Calu3 (cell line): Measurements from ENCODE around the gene SLX4. TPM values are rescaled to one million over a fixed set of nuclear protein-coding genes. Genes with fewer than 3 reads are reported as not detected.

Experiments used
- BruUV-seq: library from RNA; stranded (reverse); fragments of 400-500 nt; replicated peaks from 2 replicates; lab custom pipeline; 2021; lab: Mats Ljungman, UMichigan
- CTCF ChIA-PET: fragments of 300-600 bp; sonication (Branson Sonifier 250); formaldehyde crosslinking; loops from one replicate; lab custom pipeline; 2022; ENCODE audit warnings: antibody characterized with exemption; lab: Charles Lee
- DNase-seq: peaks from one replicate; pipeline ENCODE4 v3.0.0; 2022
- H3K27ac Mint-ChIP-seq: one replicate; pipeline ENCODE4 v1.8.0; 2022; ENCODE audit warnings: mixed read lengths; ENCODE audit not compliant: unreplicated experiment
- H3K27me3 Mint-ChIP-seq: one replicate; pipeline ENCODE4 v1.8.0; 2022; ENCODE audit warnings: mixed read lengths; ENCODE audit not compliant: unreplicated experiment
- H3K36me3 Mint-ChIP-seq: one replicate; pipeline ENCODE4 v1.8.0; 2022; ENCODE audit warnings: mild to moderate bottlenecking, moderate library complexity, mixed read lengths; ENCODE audit not compliant: insufficient read depth, unreplicated experiment
- H3K4me1 Mint-ChIP-seq: one replicate; pipeline ENCODE4 v1.8.0; 2022; ENCODE audit warnings: mild to moderate bottlenecking, low read depth, mixed read lengths; ENCODE audit not compliant: unreplicated experiment
- H3K4me3 Mint-ChIP-seq: one replicate; pipeline ENCODE4 v1.8.0; 2022; ENCODE audit warnings: mild to moderate bottlenecking, low read depth, moderate library complexity, mixed read lengths; ENCODE audit not compliant: unreplicated experiment
- H3K9me3 Mint-ChIP-seq: one replicate; pipeline ENCODE4 v1.8.0; 2022; ENCODE audit warnings: low read depth, mixed read lengths; ENCODE audit not compliant: unreplicated experiment
- CTCF ChIP-seq: fragments of 200-600 bp; IDR thresholded peaks from one replicate; pipeline ENCODE4 v1.8.0; 2022; ENCODE audit warnings: antibody characterized with exemption; ENCODE audit not compliant: unreplicated experiment
- intact Hi-C: fragments of 100-400 bp; cut with micrococcal nuclease; formaldehyde crosslinking; loops from one replicate; pipeline ENCODE4 v1.10.0; 2022; ENCODE audit not compliant: unreplicated experiment
- total RNA-seq: library from RNA; stranded (reverse); gene quantifications from 2 replicates; pipeline ENCODE4 v1.2.3, GENCODE V29; 2022

The SLX4 gene
- total RNA-seq, 1 experiment from 2014 or later: 18.2 TPM

GRCh38 chr16:3541527-3542155, 69.8 kb downstream of the SLX4 start:
- no peak for TF ChIP-seq CTCF
- H3K27me3 Mint-ChIP-seq: no peaks in the 10 kb centered on the region
- no peak overlapping the region for H3K27ac Mint-ChIP-seq
- H3K36me3 Mint-ChIP-seq: peaks cover 7% of the 10 kb centered on the region
- DNase-seq: no peak
- CTCF ChIA-PET: interaction anchor here (1.1 kb wide), 1 partner anchor 51 kb away, joined by 5 read pairs; no protein-coding TSS in a partner anchor
- H3K4me1 Mint-ChIP-seq: no peaks in the 10 kb centered on the region
- no peak overlapping the region for H3K4me3 Mint-ChIP-seq
- no TSS peak for BruUV-seq
- no peaks in the 10 kb centered on the region for H3K9me3 Mint-ChIP-seq
- intact Hi-C loops: no loop called here

GRCh38 chr16:3538222-3538621, 73.2 kb downstream of the SLX4 start:
- DNase-seq: no peak
- Mint-ChIP-seq H3K9me3 (no peaks in the 10 kb centered on the region), H3K36me3 (peaks cover 19% of the 10 kb centered on the region), H3K4me1 (no peaks in the 10 kb centered on the region), H3K27ac (no peak overlapping the region), H3K27me3 (no peaks in the 10 kb centered on the region), H3K4me3 (no peak overlapping the region)
- no TSS peak for BruUV-seq
- intact Hi-C loops: no loop called here
- TF ChIP-seq CTCF: no peak
- CTCF ChIA-PET: no interaction called here

- no peak for TF ChIP-seq CTCF
- peaks cover 21% of the 10 kb centered on the region for H3K36me3 Mint-ChIP-seq
- DNase-seq: no peak
- no peaks in the 10 kb centered on the region for H3K4me1 Mint-ChIP-seq
- H3K27me3 Mint-ChIP-seq: no peaks in the 10 kb centered on the region
- no TSS peak for BruUV-seq
- H3K9me3 Mint-ChIP-seq: no peaks in the 10 kb centered on the region
- no peak overlapping the region for H3K27ac Mint-ChIP-seq
- intact Hi-C loops: no loop called here
- CTCF ChIA-PET: interaction anchor here (1.0 kb wide), 1 partner anchor 10 kb away, joined by 3 read pairs; no protein-coding TSS in a partner anchor
- H3K4me3 Mint-ChIP-seq: no peak overlapping the region
These were observed 74.6 kb downstream of the SLX4 start for GRCh38 chr16:3536851-3537250.

GRCh38 chr16:3536271-3536731, 75.1 kb downstream of the SLX4 start:
- no peak for DNase-seq
- intact Hi-C loops: no loop called here
- H3K4me1 Mint-ChIP-seq: no peaks in the 10 kb centered on the region
- H3K9me3 Mint-ChIP-seq: no peaks in the 10 kb centered on the region
- no peaks in the 10 kb centered on the region for H3K27me3 Mint-ChIP-seq
- no peak overlapping the region for H3K4me3 Mint-ChIP-seq
- CTCF ChIA-PET: interaction anchor here (1.0 kb wide), 1 partner anchor 9 kb away, joined by 3 read pairs; no protein-coding TSS in a partner anchor
- H3K36me3 Mint-ChIP-seq: peaks cover 17% of the 10 kb centered on the region
- BruUV-seq: no TSS peak
- no peak for TF ChIP-seq CTCF
- no peak overlapping the region for H3K27ac Mint-ChIP-seq
